MM.1S (cell line): ENCODE data around the gene CPAMD8.

Experiments
- DNase-seq: peaks from one replicate; pipeline ENCODE4 v3.0.0-alpha.2; 2015
- H2AFZ ChIP-seq: fragments of 300-600 bp; sonication (generic); 2 replicates; pipeline ENCODE4 v1.6.0; 2016; ENCODE audit warnings: antibody characterized with exemption, low read length
- H3F3A ChIP-seq: fragments of 300-600 bp; sonication (generic); 2 replicates; pipeline ENCODE4 v1.6.1; 2016; ENCODE audit warnings: mild to moderate bottlenecking, antibody characterized with exemption, low read length, moderate library complexity, mixed read lengths; ENCODE audit not compliant: insufficient read depth
- H3K27ac ChIP-seq: fragments of 300-600 bp; sonication (generic); 2 replicates; pipeline ENCODE4 v1.5.1; 2016; ENCODE audit warnings: mild to moderate bottlenecking, low read length
- H3K27me3 ChIP-seq: fragments of 300-600 bp; sonication (generic); replicated peaks from 2 replicates; pipeline ENCODE4 v1.6.0; 2016; ENCODE audit warnings: low read length; ENCODE audit not compliant: insufficient read depth
- H3K36me3 ChIP-seq: fragments of 300-600 bp; sonication (generic); replicated peaks from 2 replicates; pipeline ENCODE4 v1.6.1; 2016; ENCODE audit warnings: mild to moderate bottlenecking, low read length, mixed read lengths; ENCODE audit not compliant: insufficient read depth
- H3K4me1 ChIP-seq: fragments of 300-600 bp; sonication (generic); 2 replicates; pipeline ENCODE4 v1.6.1; 2016; ENCODE audit warnings: low read length, mixed read lengths
- H3K4me2 ChIP-seq: fragments of 300-600 bp; sonication (generic); 2 replicates; pipeline ENCODE4 v1.6.0; 2016; ENCODE audit warnings: low read depth, low read length
- H3K4me3 ChIP-seq: fragments of 300-600 bp; sonication (generic); 2 replicates; pipeline ENCODE4 v1.5.1; 2016; ENCODE audit warnings: low read length, mixed read lengths
- H3K79me2 ChIP-seq: fragments of 300-600 bp; sonication (generic); 2 replicates; pipeline ENCODE4 v1.6.1; 2016; ENCODE audit warnings: mixed run types, low read length, mixed read lengths
- H3K9ac ChIP-seq: fragments of 300-600 bp; sonication (generic); 2 replicates; pipeline ENCODE4 v1.6.1; 2016; ENCODE audit warnings: low read length, mixed read lengths
- H3K9me2 ChIP-seq: fragments of 300-600 bp; sonication (generic); replicated peaks from 2 replicates; pipeline ENCODE4 v1.6.1; 2016; ENCODE audit warnings: mild to moderate bottlenecking, low read length, mixed read lengths; ENCODE audit not compliant: insufficient read depth
- H3K9me3 ChIP-seq: fragments of 300-600 bp; sonication (generic); replicated peaks from 2 replicates; pipeline ENCODE4 v1.6.1; 2016; ENCODE audit warnings: mild to moderate bottlenecking, low read length, mixed read lengths; ENCODE audit not compliant: insufficient read depth
- H4K20me1 ChIP-seq: fragments of 300-600 bp; sonication (generic); 2 replicates; pipeline ENCODE4 v1.6.1; 2016; ENCODE audit warnings: mild to moderate bottlenecking, low read length, moderate library complexity, mixed read lengths; ENCODE audit not compliant: insufficient read depth
- CTCF ChIP-seq: fragments of 300-600 bp; sonication (generic); IDR thresholded peaks from 2 replicates; pipeline ENCODE4 v1.5.1; 2016; ENCODE audit warnings: antibody characterized with exemption, low read length, mixed read lengths
- EZH2 ChIP-seq: fragments of 300-600 bp; sonication (generic); optimal IDR thresholded peaks from 2 replicates; pipeline ENCODE3; 2017; ENCODE audit warnings: low read depth, mild to moderate bottlenecking, antibody characterized with exemption, low read length, mixed read lengths
- EZH2phosphoT487 ChIP-seq: fragments of 300-600 bp; sonication (generic); IDR thresholded peaks from 2 replicates; pipeline ENCODE4 v1.6.1; 2018; ENCODE audit warnings: antibody characterized with exemption, low read length

CPAMD8 gene

GRCh38 chr19:17031741-17032140 is 5.1 kb upstream of the CPAMD8 start:
- no peaks in the 10 kb centered on the region for H3K79me2 ChIP-seq
- H4K20me1 ChIP-seq = no peaks in the 10 kb centered on the region; the same call in 1 of the 2 replicates

DNA sequence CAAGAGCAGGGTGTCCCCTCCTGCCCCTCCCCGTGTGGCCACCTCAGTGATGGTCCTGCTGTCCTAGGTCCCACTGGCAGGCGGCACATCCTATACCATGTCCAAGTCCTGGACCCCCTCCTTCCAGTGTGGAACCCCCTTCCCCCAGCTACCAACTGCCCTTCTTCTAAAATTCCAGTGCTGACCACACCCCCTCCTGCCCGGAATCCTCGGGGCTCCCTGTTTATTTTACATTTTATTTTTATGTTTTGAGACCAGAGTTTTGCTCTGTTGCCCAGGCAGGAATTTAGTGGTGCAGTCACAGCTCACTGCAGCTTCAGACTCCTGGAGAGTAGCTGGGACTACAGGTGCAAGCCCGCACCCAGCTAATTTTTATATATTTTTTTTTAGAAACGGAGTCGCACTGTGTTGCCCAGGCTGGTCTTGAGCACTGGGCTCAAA is 945 bp upstream of the CPAMD8 start:
- no peaks in the 10 kb centered on the region for H3K79me2 ChIP-seq
- H3K36me3 ChIP-seq = no peaks in the 10 kb centered on the region
- H3K9me3 ChIP-seq = no peaks in the 10 kb centered on the region
- no peaks in the 10 kb centered on the region for H4K20me1 ChIP-seq
- H3K9ac ChIP-seq = no peak overlapping the region
- DNase-seq = no peak
- H3K27me3 ChIP-seq = peaks cover 81% of the 10 kb centered on the region
- no peak overlapping the region for H3K4me2 ChIP-seq
- no peaks in the 10 kb centered on the region for H3F3A ChIP-seq
- H2AFZ ChIP-seq = no peak overlapping the region
- H3K27ac ChIP-seq = no peak overlapping the region
- H3K4me1 ChIP-seq = no peaks in the 10 kb centered on the region
- TF ChIP-seq EZH2 (no peak), EZH2phosphoT487 (no peak), CTCF (no peak)
- no peak overlapping the region for H3K4me3 ChIP-seq
- no peaks in the 10 kb centered on the region for H3K9me2 ChIP-seq

More at GRCh38 chr19:17031741-17032140, 5.1 kb upstream of the CPAMD8 start:
- Histone ChIP-seq H3K27me3 (peaks cover 84% of the 10 kb centered on the region), H3K4me1 (no peaks in the 10 kb centered on the region), H3K36me3 (no peaks in the 10 kb centered on the region), H3F3A (no peaks in the 10 kb centered on the region), H3K9ac (no peak overlapping the region), H3K9me3 (no peaks in the 10 kb centered on the region), H3K27ac (no peak overlapping the region), H2AFZ (no peak overlapping the region), H3K4me3 (no peak overlapping the region), H3K9me2 (no peaks in the 10 kb centered on the region), H3K4me2 (no peak overlapping the region)
- TF ChIP-seq EZH2 (no peak), EZH2phosphoT487 (no peak), CTCF (no peak)
- no peak for DNase-seq

DNA sequence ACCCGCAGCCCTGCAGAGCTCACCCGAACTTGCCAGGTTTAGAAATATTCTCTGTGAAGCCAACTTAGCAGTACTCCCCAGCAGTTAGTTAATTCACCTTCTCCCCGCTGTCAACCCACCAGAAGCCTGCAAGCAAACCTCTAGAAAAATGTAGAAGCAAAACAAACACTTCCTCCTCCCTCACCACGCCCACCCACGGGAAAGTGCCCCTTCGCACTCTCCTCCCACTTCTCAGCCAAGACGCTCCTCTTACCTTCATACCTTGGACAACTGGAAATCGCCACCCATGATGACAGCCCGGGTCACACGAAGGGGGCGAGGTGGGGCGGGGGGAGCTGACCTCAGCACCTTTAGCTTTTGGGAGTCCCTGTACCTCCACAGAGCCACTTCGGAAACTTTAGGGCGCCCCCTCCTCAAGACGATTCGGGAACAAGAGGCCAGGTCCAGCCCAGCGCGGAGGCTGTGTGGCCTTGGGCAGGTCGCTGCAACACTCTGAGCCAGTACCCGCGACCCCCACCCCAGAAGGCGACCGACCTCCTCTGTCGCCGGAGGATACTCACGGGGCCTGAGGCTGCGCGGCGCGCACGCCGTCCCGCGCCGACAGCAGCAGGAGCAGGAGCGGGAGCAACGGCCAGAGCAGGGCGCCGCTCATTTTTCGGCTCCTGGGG is 485 bp downstream of the CPAMD8 start:
- no peak for DNase-seq
- H3K9me3 ChIP-seq = no peaks in the 10 kb centered on the region
- H3K4me2 ChIP-seq = no peak overlapping the region
- no peak overlapping the region for H2AFZ ChIP-seq
- no peaks in the 10 kb centered on the region for H3F3A ChIP-seq
- H3K9me2 ChIP-seq = no peaks in the 10 kb centered on the region
- no peaks in the 10 kb centered on the region for H3K36me3 ChIP-seq
- peaks cover 68% of the 10 kb centered on the region for H3K27me3 ChIP-seq
- no peak overlapping the region for H3K27ac ChIP-seq
- TF ChIP-seq CTCF (no peak), EZH2phosphoT487 (no peak), EZH2 (no peak)
- H3K4me1 ChIP-seq = no peaks in the 10 kb centered on the region
- no peak overlapping the region for H3K4me3 ChIP-seq
- no peaks in the 10 kb centered on the region for H4K20me1 ChIP-seq
- H3K9ac ChIP-seq = no peak overlapping the region
- no peaks in the 10 kb centered on the region for H3K79me2 ChIP-seq
